GM23338 (cell line): ENCODE data around the gene MDM2. TPM values are rescaled to one million over a fixed set of nuclear protein-coding genes. Genes with fewer than 3 reads are reported as not detected.

Experiments
- ATAC-seq: fragments of 200-7000 bp; cut with Tn5 transposase; 3 replicates; pipeline ENCODE4 v1.9.1; 2020
- DNase-seq: peaks from one replicate; pipeline ENCODE4 v3.0.0-alpha.2; 2015; ENCODE audit warnings: low spot score
- H2AFZ ChIP-seq: fragments of 200-600 bp; sonication (generic); 2 replicates; pipeline ENCODE4 v1.8.0; 2016; ENCODE audit warnings: antibody characterized with exemption, mild to moderate bottlenecking, moderate library complexity
- H3F3A ChIP-seq: fragments of 200-600 bp; sonication (generic); replicated peaks from 2 replicates; pipeline ENCODE4 v1.8.0; 2017; ENCODE audit warnings: antibody characterized with exemption, mixed run types, low read depth
- H3K27ac ChIP-seq: fragments of 200-600 bp; sonication (generic); 2 replicates; pipeline ENCODE4 v1.6.1; 2016; ENCODE audit warnings: low read depth
- H3K27me3 ChIP-seq: fragments of 200-600 bp; sonication (generic); 2 replicates; pipeline ENCODE4 v1.8.0; 2016; ENCODE audit warnings: mild to moderate bottlenecking, mixed run types, moderate library complexity; ENCODE audit not compliant: insufficient read depth
- H3K36me3 ChIP-seq: fragments of 200-600 bp; sonication (generic); 2 replicates; pipeline ENCODE4 v1.8.0; 2016; ENCODE audit warnings: mild to moderate bottlenecking; ENCODE audit not compliant: insufficient read depth
- H3K4me1 ChIP-seq: fragments of 200-600 bp; sonication (generic); 2 replicates; pipeline ENCODE4 v1.8.0; 2016; ENCODE audit warnings: mild to moderate bottlenecking, moderate library complexity; ENCODE audit not compliant: insufficient read depth
- H3K4me2 ChIP-seq: fragments of 200-600 bp; sonication (generic); 2 replicates; pipeline ENCODE4 v1.7.1; 2017; ENCODE audit warnings: mixed run types
- H3K4me3 ChIP-seq: fragments of 200-600 bp; sonication (generic); 2 replicates; pipeline ENCODE4 v1.6.1; 2016; ENCODE audit warnings: mixed run types
- H3K79me2 ChIP-seq: fragments of 200-600 bp; sonication (generic); replicated peaks from 2 replicates; pipeline ENCODE4 v1.8.0; 2017; ENCODE audit warnings: mild to moderate bottlenecking; ENCODE audit not compliant: insufficient read depth
- H3K9me2 ChIP-seq: fragments of 200-600 bp; sonication (generic); 2 replicates; pipeline ENCODE4 v1.8.0; 2017; ENCODE audit not compliant: insufficient read depth
- H4K20me1 ChIP-seq: fragments of 200-600 bp; sonication (generic); replicated peaks from 2 replicates; pipeline ENCODE4 v1.8.0; 2017; ENCODE audit warnings: mild to moderate bottlenecking; ENCODE audit not compliant: insufficient read depth
- H3K27ac Mint-ChIP-seq: 2 replicates; pipeline ENCODE4 v1.8.0; 2020; ENCODE audit warnings: inconsistent platforms, mild to moderate bottlenecking, moderate library complexity, mixed read lengths
- H3K27me3 Mint-ChIP-seq: 3 replicates; pipeline ENCODE4 v1.8.0; 2022; ENCODE audit warnings: low read depth, mild to moderate bottlenecking, moderate library complexity, mixed read lengths, inconsistent platforms; ENCODE audit not compliant: insufficient read depth, poor library complexity
- H3K36me3 Mint-ChIP-seq: 3 replicates; pipeline ENCODE4 v1.8.0; 2021; ENCODE audit warnings: low read depth, mild to moderate bottlenecking, inconsistent platforms, moderate library complexity, mixed read lengths
- H3K4me1 Mint-ChIP-seq: 3 replicates; pipeline ENCODE4 v1.8.0; 2020; ENCODE audit warnings: mild to moderate bottlenecking, inconsistent platforms, mixed read lengths
- H3K4me3 Mint-ChIP-seq: 3 replicates; pipeline ENCODE4 v1.8.0; 2021; ENCODE audit warnings: moderate library complexity, mild to moderate bottlenecking, inconsistent platforms, mixed read lengths
- H3K9me3 Mint-ChIP-seq: 3 replicates; pipeline ENCODE4 v1.8.0; 2020; ENCODE audit warnings: moderate library complexity, mild to moderate bottlenecking, inconsistent platforms, mixed read lengths
- EZH2 ChIP-seq: fragments of 200-600 bp; sonication (generic); IDR thresholded peaks from one replicate; pipeline ENCODE4 v1.8.0; 2017; ENCODE audit warnings: antibody characterized with exemption, mild to moderate bottlenecking, low read depth; ENCODE audit not compliant: unreplicated experiment
- EZH2phosphoT487 ChIP-seq: fragments of 200-600 bp; sonication (generic); IDR thresholded peaks from one replicate; pipeline ENCODE4 v1.8.1; 2018; ENCODE audit warnings: antibody characterized with exemption; ENCODE audit not compliant: unreplicated experiment
- JUNB ChIP-seq: IDR thresholded peaks from one replicate; pipeline ENCODE4 v1.6.1; 2016; ENCODE audit warnings: antibody characterized with exemption; ENCODE audit not compliant: unreplicated experiment
- NANOG ChIP-seq: IDR thresholded peaks from 2 replicates; pipeline ENCODE4 v1.6.1; 2016; ENCODE audit warnings: antibody characterized with exemption, borderline replicate concordance
- STAT1 ChIP-seq: IDR thresholded peaks from one replicate; pipeline ENCODE4 v1.6.1; 2016; ENCODE audit warnings: antibody characterized with exemption; ENCODE audit not compliant: unreplicated experiment
- ZNF114 ChIP-seq: fragments of 250-450 bp; sonication (Bioruptor Pico); IDR thresholded peaks from 2 replicates; pipeline ENCODE4 v1.5.0; 2020; ENCODE audit warnings: mild to moderate bottlenecking, moderate library complexity
- ZNF331 ChIP-seq: fragments of 250-450 bp; sonication (Bioruptor Pico); IDR thresholded peaks from 2 replicates; pipeline ENCODE4 v1.5.0; 2020; ENCODE audit warnings: low read depth, mild to moderate bottlenecking, moderate library complexity
- ZNF462 ChIP-seq: fragments of 250-450 bp; sonication (Bioruptor Pico); IDR thresholded peaks from 2 replicates; pipeline ENCODE4 v1.5.0; 2020; ENCODE audit warnings: mild to moderate bottlenecking, moderate library complexity
- polyA plus RNA-seq: library from polyadenylated mRNA; unstranded; fragments of >200 nt; fragmentation: Nextera tagmentation; extraction: Ambion mirVana; gene quantifications from 2 replicates; pipeline ENCODE4 v1.2.1, GENCODE V29; 2016
- total RNA-seq: library from RNA; depleted of rRNA; stranded (reverse); fragments of >200 nt; shearing (Covaris generic); gene quantifications from 2 replicates; pipeline ENCODE4 v1.2.3, GENCODE V29; 2014
- TF ChIP-seq, protein P1 (sequence below): IDR thresholded peaks from one replicate; pipeline ENCODE4 v1.6.1; 2018; ENCODE audit warnings: antibody characterized with exemption; ENCODE audit not compliant: unreplicated experiment
- TF ChIP-seq, protein P2 (sequence below): IDR thresholded peaks from 2 replicates; pipeline ENCODE4 v1.6.1; 2016; ENCODE audit warnings: antibody characterized with exemption

MDM2 gene
- total and polyA plus RNA-seq, 2 experiments from 2014 or later = 105 to 136 TPM

GRCh38 chr12:68766646-68767045, 41.3 kb upstream of the MDM2 start:
- ATAC-seq = no peak
- no peaks in the 10 kb centered on the region for H3K9me2 ChIP-seq
- H3K36me3 ChIP-seq = peaks cover 6% of the 10 kb centered on the region; the same call in 1 of the 2 replicates
- no peaks in the 10 kb centered on the region for H3K4me1 ChIP-seq
- no peak overlapping the region for H2AFZ ChIP-seq
- no peak overlapping the region for H3K4me2 ChIP-seq
- no peak overlapping the region for H3K27ac ChIP-seq
- no peaks in the 10 kb centered on the region for H3K27me3 ChIP-seq
- peaks cover 3% of the 10 kb centered on the region for H3K27me3 Mint-ChIP-seq
- no peak overlapping the region for H3K4me3 ChIP-seq
- TF ChIP-seq EZH2 (no peak), EZH2phosphoT487 (no peak), JUNB (no peak), NANOG (no peak), STAT1 (no peak), ZNF331 (CRISPR knock-in tag) (no peak), ZNF462 (CRISPR knock-in tag) (no peak), ZNF114 (CRISPR knock-in tag) (no peak)
- TF ChIP-seq, protein P1, sequence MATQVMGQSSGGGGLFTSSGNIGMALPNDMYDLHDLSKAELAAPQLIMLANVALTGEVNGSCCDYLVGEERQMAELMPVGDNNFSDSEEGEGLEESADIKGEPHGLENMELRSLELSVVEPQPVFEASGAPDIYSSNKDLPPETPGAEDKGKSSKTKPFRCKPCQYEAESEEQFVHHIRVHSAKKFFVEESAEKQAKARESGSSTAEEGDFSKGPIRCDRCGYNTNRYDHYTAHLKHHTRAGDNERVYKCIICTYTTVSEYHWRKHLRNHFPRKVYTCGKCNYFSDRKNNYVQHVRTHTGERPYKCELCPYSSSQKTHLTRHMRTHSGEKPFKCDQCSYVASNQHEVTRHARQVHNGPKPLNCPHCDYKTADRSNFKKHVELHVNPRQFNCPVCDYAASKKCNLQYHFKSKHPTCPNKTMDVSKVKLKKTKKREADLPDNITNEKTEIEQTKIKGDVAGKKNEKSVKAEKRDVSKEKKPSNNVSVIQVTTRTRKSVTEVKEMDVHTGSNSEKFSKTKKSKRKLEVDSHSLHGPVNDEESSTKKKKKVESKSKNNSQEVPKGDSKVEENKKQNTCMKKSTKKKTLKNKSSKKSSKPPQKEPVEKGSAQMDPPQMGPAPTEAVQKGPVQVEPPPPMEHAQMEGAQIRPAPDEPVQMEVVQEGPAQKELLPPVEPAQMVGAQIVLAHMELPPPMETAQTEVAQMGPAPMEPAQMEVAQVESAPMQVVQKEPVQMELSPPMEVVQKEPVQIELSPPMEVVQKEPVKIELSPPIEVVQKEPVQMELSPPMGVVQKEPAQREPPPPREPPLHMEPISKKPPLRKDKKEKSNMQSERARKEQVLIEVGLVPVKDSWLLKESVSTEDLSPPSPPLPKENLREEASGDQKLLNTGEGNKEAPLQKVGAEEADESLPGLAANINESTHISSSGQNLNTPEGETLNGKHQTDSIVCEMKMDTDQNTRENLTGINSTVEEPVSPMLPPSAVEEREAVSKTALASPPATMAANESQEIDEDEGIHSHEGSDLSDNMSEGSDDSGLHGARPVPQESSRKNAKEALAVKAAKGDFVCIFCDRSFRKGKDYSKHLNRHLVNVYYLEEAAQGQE = no peak
- TF ChIP-seq, protein P2, sequence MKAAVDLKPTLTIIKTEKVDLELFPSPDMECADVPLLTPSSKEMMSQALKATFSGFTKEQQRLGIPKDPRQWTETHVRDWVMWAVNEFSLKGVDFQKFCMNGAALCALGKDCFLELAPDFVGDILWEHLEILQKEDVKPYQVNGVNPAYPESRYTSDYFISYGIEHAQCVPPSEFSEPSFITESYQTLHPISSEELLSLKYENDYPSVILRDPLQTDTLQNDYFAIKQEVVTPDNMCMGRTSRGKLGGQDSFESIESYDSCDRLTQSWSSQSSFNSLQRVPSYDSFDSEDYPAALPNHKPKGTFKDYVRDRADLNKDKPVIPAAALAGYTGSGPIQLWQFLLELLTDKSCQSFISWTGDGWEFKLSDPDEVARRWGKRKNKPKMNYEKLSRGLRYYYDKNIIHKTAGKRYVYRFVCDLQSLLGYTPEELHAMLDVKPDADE = no peak
- H3K4me3 Mint-ChIP-seq = no peak overlapping the region
- H3K9me3 Mint-ChIP-seq = no peaks in the 10 kb centered on the region
- DNase-seq = no peak
- H4K20me1 ChIP-seq = no peaks in the 10 kb centered on the region
- no peak overlapping the region for H3K27ac Mint-ChIP-seq
- H3F3A ChIP-seq = no peaks in the 10 kb centered on the region
- H3K79me2 ChIP-seq = no peaks in the 10 kb centered on the region
- 0 out of 3 replicates have a peak, but pooled peaks cover 4% of the 10 kb centered on the region for H3K4me1 Mint-ChIP-seq
- peaks cover 22% of the 10 kb centered on the region for H3K36me3 Mint-ChIP-seq
